Measurements from ENCODE around the gene SEMA6B.

DNA sequence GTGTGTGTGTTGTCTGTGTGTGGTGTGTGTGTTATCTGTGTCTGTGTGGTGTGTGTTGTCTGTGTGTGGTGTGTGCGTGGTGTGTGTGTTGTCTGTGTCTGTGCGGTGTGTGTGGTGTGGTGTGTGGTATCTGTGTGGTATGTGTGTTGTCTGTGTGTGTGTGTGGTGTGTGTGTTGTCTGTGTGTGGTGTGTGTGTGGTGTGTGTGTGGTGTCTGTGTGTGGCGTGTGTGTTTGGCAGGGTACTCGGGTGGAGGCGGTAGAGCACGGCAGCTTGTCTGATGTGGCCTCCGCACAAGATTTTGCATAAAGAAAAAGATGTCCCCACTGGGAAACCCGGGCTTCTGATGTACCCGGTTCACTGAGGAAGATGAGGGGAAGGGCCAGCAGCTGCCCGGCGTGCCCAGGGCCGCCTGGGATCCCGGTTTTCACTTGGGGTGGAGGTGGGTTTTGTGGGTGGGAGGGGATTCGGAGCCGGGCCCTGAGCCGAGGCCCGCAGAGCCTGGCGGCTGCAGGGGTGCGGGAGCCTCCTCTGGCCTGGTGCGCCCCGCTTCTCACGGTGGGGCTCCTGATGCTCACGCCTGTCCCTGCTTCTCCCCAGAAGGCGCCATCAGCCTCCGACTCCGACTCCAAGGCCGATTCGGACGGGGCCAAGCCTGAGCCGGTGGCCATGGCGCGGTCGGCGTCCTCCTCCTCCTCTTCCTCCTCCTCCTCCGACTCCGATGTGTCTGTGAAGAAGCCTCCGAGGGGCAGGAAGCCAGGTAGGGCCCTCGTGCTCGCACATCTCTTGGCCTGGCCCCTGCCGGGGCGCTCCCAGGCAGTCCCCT is 66.2 kb downstream of the SEMA6B start:
- TF ChIP-seq, protein P1, sequence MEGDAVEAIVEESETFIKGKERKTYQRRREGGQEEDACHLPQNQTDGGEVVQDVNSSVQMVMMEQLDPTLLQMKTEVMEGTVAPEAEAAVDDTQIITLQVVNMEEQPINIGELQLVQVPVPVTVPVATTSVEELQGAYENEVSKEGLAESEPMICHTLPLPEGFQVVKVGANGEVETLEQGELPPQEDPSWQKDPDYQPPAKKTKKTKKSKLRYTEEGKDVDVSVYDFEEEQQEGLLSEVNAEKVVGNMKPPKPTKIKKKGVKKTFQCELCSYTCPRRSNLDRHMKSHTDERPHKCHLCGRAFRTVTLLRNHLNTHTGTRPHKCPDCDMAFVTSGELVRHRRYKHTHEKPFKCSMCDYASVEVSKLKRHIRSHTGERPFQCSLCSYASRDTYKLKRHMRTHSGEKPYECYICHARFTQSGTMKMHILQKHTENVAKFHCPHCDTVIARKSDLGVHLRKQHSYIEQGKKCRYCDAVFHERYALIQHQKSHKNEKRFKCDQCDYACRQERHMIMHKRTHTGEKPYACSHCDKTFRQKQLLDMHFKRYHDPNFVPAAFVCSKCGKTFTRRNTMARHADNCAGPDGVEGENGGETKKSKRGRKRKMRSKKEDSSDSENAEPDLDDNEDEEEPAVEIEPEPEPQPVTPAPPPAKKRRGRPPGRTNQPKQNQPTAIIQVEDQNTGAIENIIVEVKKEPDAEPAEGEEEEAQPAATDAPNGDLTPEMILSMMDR (IDR thresholded peaks at IDR 0.05; ENCODE audit: low read depth, low read length, poor library complexity, severe bottlenecking) = no peak
- TF ChIP-seq EZH2phosphoT487 (IDR thresholded peaks at IDR 0.05; ENCODE audit: borderline replicate concordance, low read length) = no peak

All from DOHH2 (cell line).